OCI-LY7 (cell line): ENCODE results near the gene JOSD1. TPM values are rescaled to one million over a fixed set of nuclear protein-coding genes. Genes with fewer than 3 reads are reported as not detected.

ENCODE experiments used
- BruUV-seq: library from RNA; stranded (reverse); fragments of 400-500 nt; replicated peaks from 2 replicates; lab custom pipeline; 2021; lab: Mats Ljungman, UMichigan
- CTCF ChIA-PET: fragments of 300-600 bp; sonication (Branson Sonifier 250); formaldehyde crosslinking; loops from one replicate; lab custom pipeline; 2022; ENCODE audit warnings: antibody characterized with exemption; ENCODE audit not compliant: unreplicated experiment; lab: Charles Lee
- POLR2A ChIA-PET: fragments of 300-600 bp; sonication (Branson Sonifier 250); formaldehyde crosslinking; loops from one replicate; lab custom pipeline; 2022; ENCODE audit warnings: antibody characterized with exemption; lab: Charles Lee
- DNase-seq: peaks from one replicate; pipeline ENCODE4 v3.0.0-alpha.2; 2015; ENCODE audit warnings: low spot score
- H2AFZ ChIP-seq: fragments of 200-600 bp; sonication (generic), shearing (Covaris generic); 2 replicates; pipeline ENCODE4 v1.6.1; 2014; ENCODE audit warnings: mild to moderate bottlenecking, antibody characterized with exemption, low read length, moderate library complexity
- H3K27ac ChIP-seq: fragments of 200-600 bp; sonication (generic); 2 replicates; pipeline ENCODE4 v1.5.1; 2014; ENCODE audit warnings: mixed run types, low read depth, mild to moderate bottlenecking, moderate library complexity, low read length, inconsistent platforms; ENCODE audit not compliant: poor library complexity, severe bottlenecking
- H3K36me3 ChIP-seq: fragments of 200-600 bp; sonication (generic); 2 replicates; pipeline ENCODE4 v1.6.1; 2014; ENCODE audit warnings: mild to moderate bottlenecking, antibody characterized with exemption, low read length, moderate library complexity, mixed read lengths; ENCODE audit not compliant: insufficient read depth
- H3K4me1 ChIP-seq: fragments of 200-600 bp; sonication (generic); 2 replicates; pipeline ENCODE4 v1.5.1; 2014; ENCODE audit warnings: mild to moderate bottlenecking, low read length; ENCODE audit not compliant: insufficient read depth, poor library complexity, severe bottlenecking
- H3K4me2 ChIP-seq: fragments of 200-600 bp; sonication (generic); 2 replicates; pipeline ENCODE4 v1.6.1; 2014; ENCODE audit warnings: mild to moderate bottlenecking, low read length
- H3K4me3 ChIP-seq: fragments of 200-600 bp; sonication (generic); 2 replicates; pipeline ENCODE4 v1.5.1; 2014; ENCODE audit warnings: mild to moderate bottlenecking, low read depth, low read length; ENCODE audit not compliant: poor library complexity, severe bottlenecking
- H3K79me2 ChIP-seq: fragments of 200-600 bp; sonication (generic); 2 replicates; pipeline ENCODE4 v1.6.1; 2016; ENCODE audit warnings: low read depth, mild to moderate bottlenecking, low read length, moderate library complexity, mixed read lengths; ENCODE audit not compliant: insufficient read depth
- H3K9me2 ChIP-seq: fragments of 200-600 bp; sonication (generic); 2 replicates; pipeline ENCODE4 v1.6.1; 2016; ENCODE audit warnings: mild to moderate bottlenecking, low read length, mixed read lengths; ENCODE audit not compliant: insufficient read depth
- H3K9me3 ChIP-seq: fragments of 200-600 bp; sonication (generic); 2 replicates; pipeline ENCODE4 v1.6.1; 2014; ENCODE audit warnings: mild to moderate bottlenecking, mixed run types, low read length, mixed read lengths
- H4K20me1 ChIP-seq: fragments of 200-600 bp; sonication (generic); 2 replicates; pipeline ENCODE4 v1.6.1; 2014; ENCODE audit warnings: mild to moderate bottlenecking, antibody characterized with exemption, low read length, moderate library complexity, mixed read lengths; ENCODE audit not compliant: insufficient read depth
- EZH2phosphoT487 ChIP-seq: fragments of 200-600 bp; sonication (generic); IDR thresholded peaks from 2 replicates; pipeline ENCODE4 v1.6.1; 2018; ENCODE audit warnings: low read depth, borderline replicate concordance, mild to moderate bottlenecking, mixed run types, antibody characterized with exemption, low read length, moderate library complexity, mixed read lengths
- intact Hi-C: fragments of 100-400 bp; cut with micrococcal nuclease; formaldehyde crosslinking; loops from one replicate; pipeline ENCODE4 v1.10.0; 2022; ENCODE audit not compliant: unreplicated experiment
- total RNA-seq, 2 experiments: library from RNA; depleted of rRNA in 1 of 2; stranded (reverse); fragments of >200 nt in 1 of 2; shearing (Covaris generic) in 1 of 2; gene quantifications; 2 replicates each; pipeline ENCODE4 v1.2.3, GENCODE V29; 2014 to 2022
- TF ChIP-seq, protein P1 (sequence below): fragments of 200-600 bp; sonication (generic); conservative IDR thresholded peaks from 2 replicates; pipeline ENCODE4 v1.5.1; 2014; ENCODE audit warnings: mild to moderate bottlenecking, antibody characterized with exemption, low read length, moderate library complexity, mixed read lengths

JOSD1 gene
- total RNA-seq, 2 experiments from 2014 or later: 50.4 to 56.3 TPM

GRCh38 chr22:38741166-38741565 lies 40.4 kb upstream of the JOSD1 start:
- Histone ChIP-seq H3K4me1 (no peaks in the 10 kb centered on the region), H3K9me3 (no peaks in the 10 kb centered on the region), H3K4me3 (no peak overlapping the region), H3K4me2 (no peak overlapping the region), H3K27ac (no peak overlapping the region), H3K79me2 (no peaks in the 10 kb centered on the region), H2AFZ (no peak overlapping the region), H3K9me2 (no peaks in the 10 kb centered on the region), H3K36me3 (peaks cover 98% of the 10 kb centered on the region), H4K20me1 (no peaks in the 10 kb centered on the region)
- CTCF ChIA-PET: no interaction called here
- BruUV-seq: no TSS peak
- POLR2A ChIA-PET: no interaction called here
- DNase-seq: no peak
- no peak for TF ChIP-seq EZH2phosphoT487
- TF ChIP-seq, protein P1, sequence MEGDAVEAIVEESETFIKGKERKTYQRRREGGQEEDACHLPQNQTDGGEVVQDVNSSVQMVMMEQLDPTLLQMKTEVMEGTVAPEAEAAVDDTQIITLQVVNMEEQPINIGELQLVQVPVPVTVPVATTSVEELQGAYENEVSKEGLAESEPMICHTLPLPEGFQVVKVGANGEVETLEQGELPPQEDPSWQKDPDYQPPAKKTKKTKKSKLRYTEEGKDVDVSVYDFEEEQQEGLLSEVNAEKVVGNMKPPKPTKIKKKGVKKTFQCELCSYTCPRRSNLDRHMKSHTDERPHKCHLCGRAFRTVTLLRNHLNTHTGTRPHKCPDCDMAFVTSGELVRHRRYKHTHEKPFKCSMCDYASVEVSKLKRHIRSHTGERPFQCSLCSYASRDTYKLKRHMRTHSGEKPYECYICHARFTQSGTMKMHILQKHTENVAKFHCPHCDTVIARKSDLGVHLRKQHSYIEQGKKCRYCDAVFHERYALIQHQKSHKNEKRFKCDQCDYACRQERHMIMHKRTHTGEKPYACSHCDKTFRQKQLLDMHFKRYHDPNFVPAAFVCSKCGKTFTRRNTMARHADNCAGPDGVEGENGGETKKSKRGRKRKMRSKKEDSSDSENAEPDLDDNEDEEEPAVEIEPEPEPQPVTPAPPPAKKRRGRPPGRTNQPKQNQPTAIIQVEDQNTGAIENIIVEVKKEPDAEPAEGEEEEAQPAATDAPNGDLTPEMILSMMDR: no peak
- intact Hi-C loops: no loop called here

DNA sequence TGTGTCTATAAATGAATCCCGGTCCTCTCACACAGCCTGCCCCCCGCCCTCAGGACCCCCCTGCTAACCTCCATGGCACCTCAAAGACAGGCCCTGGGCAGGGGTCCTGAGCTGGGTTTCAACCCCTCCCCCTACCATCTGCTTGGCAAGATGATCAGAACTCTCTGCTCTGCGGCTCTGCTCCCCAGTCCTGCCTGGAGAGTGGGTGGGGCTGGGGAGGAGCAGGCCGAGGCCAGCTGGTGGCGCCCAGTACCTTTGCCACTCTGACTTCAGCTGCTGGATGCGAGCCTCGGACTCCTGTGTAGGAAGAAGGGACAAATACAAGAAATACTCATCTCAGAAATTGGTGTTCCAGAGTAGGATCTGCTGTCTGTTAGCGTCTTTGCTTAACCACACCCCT lies 40.0 kb upstream of the JOSD1 start:
- H2AFZ ChIP-seq: no peak overlapping the region
- no peaks in the 10 kb centered on the region for H3K9me2 ChIP-seq
- no peak overlapping the region for H3K4me3 ChIP-seq
- no peak overlapping the region for H3K27ac ChIP-seq
- ChIA-PET CTCF (no interaction called here), POLR2A (no interaction called here)
- no peaks in the 10 kb centered on the region for H4K20me1 ChIP-seq
- no peaks in the 10 kb centered on the region for H3K79me2 ChIP-seq
- H3K9me3 ChIP-seq: no peaks in the 10 kb centered on the region
- TF ChIP-seq, protein P1: no peak
- H3K4me2 ChIP-seq: no peak overlapping the region
- intact Hi-C loops: no loop called here
- BruUV-seq: no TSS peak
- H3K4me1 ChIP-seq: no peaks in the 10 kb centered on the region
- DNase-seq: no peak
- peaks cover 97% of the 10 kb centered on the region for H3K36me3 ChIP-seq

DNA sequence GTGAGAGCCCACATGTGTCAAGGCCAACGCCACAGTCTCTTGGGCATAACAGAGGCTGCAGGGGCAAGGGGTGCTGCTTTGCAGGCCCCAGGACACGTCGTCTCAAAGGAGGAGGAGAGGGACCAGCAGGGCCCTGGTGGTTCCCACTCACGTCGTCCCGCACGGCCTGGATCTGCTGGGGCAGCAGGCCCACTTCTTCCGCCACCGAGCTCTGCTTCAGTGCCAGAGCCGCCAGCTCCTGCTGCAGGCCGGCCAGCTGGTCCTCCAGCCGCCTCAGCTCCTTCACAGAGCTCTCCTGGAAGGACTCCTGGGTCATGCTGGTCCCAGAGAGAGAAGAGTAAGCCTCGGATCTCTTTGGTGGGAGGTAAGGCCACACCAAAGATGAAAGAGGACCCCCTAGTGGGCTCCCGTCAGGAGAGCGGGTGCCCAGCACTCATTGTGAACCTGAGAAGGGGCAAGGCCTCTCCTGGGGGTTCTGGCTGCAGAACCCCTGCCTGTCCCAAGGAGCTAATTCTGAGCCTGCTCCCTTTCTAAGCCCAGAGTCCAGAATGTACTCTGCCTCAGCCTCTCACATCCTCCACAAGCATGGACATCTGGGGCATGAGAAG lies 39.5 kb upstream of the JOSD1 start:
- Histone ChIP-seq H3K9me3 (no peaks in the 10 kb centered on the region), H2AFZ (no peak overlapping the region), H3K4me2 (no peak overlapping the region), H3K79me2 (no peaks in the 10 kb centered on the region), H3K36me3 (peaks cover 96% of the 10 kb centered on the region), H3K4me1 (no peaks in the 10 kb centered on the region), H3K9me2 (no peaks in the 10 kb centered on the region), H3K27ac (no peak overlapping the region), H3K4me3 (no peak overlapping the region), H4K20me1 (no peaks in the 10 kb centered on the region)
- DNase-seq: no peak
- POLR2A ChIA-PET: no interaction called here
- TF ChIP-seq, protein P1: no peak
- TF ChIP-seq EZH2phosphoT487: no peak
- CTCF ChIA-PET: no interaction called here
- no TSS peak for BruUV-seq
- intact Hi-C loops: no loop called here
